H1 (cell line): ENCODE results near the gene PPP2R2D. TPM values are rescaled to one million over a fixed set of nuclear protein-coding genes. Genes with fewer than 3 reads are reported as not detected.

Source experiments
- CTCF ChIA-PET: fragments of 300-600 bp; sonication (Branson Sonifier 250); formaldehyde crosslinking; loops from one replicate; lab custom pipeline; 2021; ENCODE audit not compliant: partially characterized antibody; lab: Charles Lee
- POLR2A ChIA-PET: fragments of 300-600 bp; sonication (Branson Sonifier 250); formaldehyde crosslinking; loops from one replicate; lab custom pipeline; 2021; ENCODE audit warnings: inconsistent platforms; ENCODE audit not compliant: partially characterized antibody; lab: Charles Lee
- DNase-seq, 2 experiments: peaks; one replicate each; pipeline versions ENCODE4 v3.0.0 to v3.0.0-alpha.2; 2010 to 2022; ENCODE audit warnings: low spot score in 2 of 2, low read depth in 1 of 2, mixed read lengths in 1 of 2
- FAIRE-seq: peaks from 2 replicates; lab custom pipeline; 2011; peaks lifted over from hg19 to GRCh38; lab: Jason Lieb, UNC
- H2AFZ ChIP-seq: 2 replicates; pipeline ENCODE4 v1.8.1; 2012; ENCODE audit warnings: low read length, inconsistent platforms
- H2AK5ac ChIP-seq: 2 replicates; pipeline ENCODE4 v1.6.1; 2013; ENCODE audit warnings: low read depth, low read length
- H2BK120ac ChIP-seq: replicated peaks from 2 replicates; pipeline ENCODE3; 2013; ENCODE audit warnings: low read depth, low read length, inconsistent platforms
- H2BK12ac ChIP-seq: 2 replicates; pipeline ENCODE4 v1.6.1; 2013; ENCODE audit warnings: low read depth, low read length
- H2BK15ac ChIP-seq: 2 replicates; pipeline ENCODE4 v1.6.1; 2013; ENCODE audit warnings: low read length
- H2BK20ac ChIP-seq: 2 replicates; pipeline ENCODE4 v1.6.1; 2013; ENCODE audit warnings: low read length
- H2BK5ac ChIP-seq: 2 replicates; pipeline ENCODE4 v1.6.1; 2013; ENCODE audit warnings: low read depth, low read length
- H3K14ac ChIP-seq: 2 replicates; pipeline ENCODE4 v1.6.1; 2013; ENCODE audit warnings: inconsistent platforms; ENCODE audit not compliant: insufficient read length
- H3K18ac ChIP-seq: 2 replicates; pipeline ENCODE4 v1.6.1; 2013; ENCODE audit warnings: low read length; ENCODE audit errors: extremely low read depth
- H3K23ac ChIP-seq: 2 replicates; pipeline ENCODE4 v1.6.1; 2013; ENCODE audit warnings: inconsistent platforms; ENCODE audit not compliant: insufficient read length
- H3K23me2 ChIP-seq: 2 replicates; pipeline ENCODE4 v1.6.1; 2013; ENCODE audit warnings: low read depth, low read length
- H3K27ac ChIP-seq: 2 replicates; pipeline ENCODE4 v1.6.1; 2011; ENCODE audit warnings: low read depth, low read length, inconsistent platforms
- H3K27me3 ChIP-seq, 4 experiments: replicated peaks in 1 of 4; 1 replicate in 1 of 4; 2 replicates in 3 of 4; pipeline versions ENCODE4 v1.6.1 to v1.8.1; 2011 to 2013; ENCODE audit warnings: low read length in 3 of 4, mild to moderate bottlenecking in 3 of 4, inconsistent platforms in 2 of 4, mixed read lengths in 2 of 4, moderate library complexity in 1 of 4; ENCODE audit not compliant: control insufficient read depth in 3 of 4, insufficient read depth in 3 of 4; ENCODE audit errors: extremely low read depth in 1 of 4
- H3K36me3 ChIP-seq, 4 experiments: 2 replicates each; pipeline versions ENCODE4 v1.6.1 to v1.8.1; 2011 to 2013; ENCODE audit warnings: mild to moderate bottlenecking in 4 of 4, low read length in 3 of 4, moderate library complexity in 2 of 4, control low read depth in 1 of 4, inconsistent platforms in 1 of 4; ENCODE audit not compliant: insufficient read depth in 4 of 4, control insufficient read depth in 2 of 4
- H3K4ac ChIP-seq: replicated peaks from 2 replicates; pipeline ENCODE3; 2013; ENCODE audit warnings: low read length, low read depth, mixed read lengths, inconsistent platforms; ENCODE audit not compliant: insufficient read length
- H3K4me1 ChIP-seq, 4 experiments: replicated peaks in 1 of 4; 1 replicate in 1 of 4; 2 replicates in 3 of 4; pipeline versions ENCODE4 v1.6.1 to v1.8.1; 2011 to 2013; ENCODE audit warnings: low read length in 3 of 4, inconsistent platforms in 2 of 4, mixed read lengths in 1 of 4; ENCODE audit not compliant: insufficient read depth in 4 of 4, control insufficient read depth in 3 of 4
- H3K4me2 ChIP-seq, 2 experiments: 2 replicates each; pipeline versions ENCODE4 v1.6.1 to v1.8.1; 2011 to 2013; ENCODE audit warnings: low read depth in 2 of 2, low read length in 2 of 2, control low read depth in 1 of 2, inconsistent platforms in 1 of 2, mild to moderate bottlenecking in 1 of 2; ENCODE audit not compliant: insufficient read depth in 1 of 2
- H3K4me3 ChIP-seq, 4 experiments: fragments of 200-600, 300-600 bp in 1 of 4; sonication (generic), shearing (Covaris generic), sonication (Bioruptor Twin) in 1 of 4; 2 replicates each; pipeline versions ENCODE4 v1.5.1 to v1.8.1; 2011 to 2016; ENCODE audit warnings: low read length in 4 of 4, low read depth in 3 of 4, control low read depth in 2 of 4, inconsistent platforms in 2 of 4, mild to moderate bottlenecking in 2 of 4, mixed read lengths in 1 of 4, moderate library complexity in 1 of 4; ENCODE audit not compliant: insufficient read depth in 2 of 4; ENCODE audit errors: extremely low read depth in 1 of 4
- H3K56ac ChIP-seq: replicated peaks from 2 replicates; pipeline ENCODE3; 2013; ENCODE audit warnings: low read depth, mild to moderate bottlenecking, mixed read lengths, low read length, inconsistent platforms; ENCODE audit not compliant: insufficient read length
- H3K79me1 ChIP-seq: 2 replicates; pipeline ENCODE4 v1.6.1; 2013; ENCODE audit warnings: low read depth, low read length, control low read depth
- H3K79me2 ChIP-seq, 2 experiments: 2 replicates each; pipeline versions ENCODE4 v1.6.1 to v1.8.1; 2012 to 2013; ENCODE audit warnings: low read length in 2 of 2, mild to moderate bottlenecking in 2 of 2, inconsistent platforms in 1 of 2; ENCODE audit not compliant: insufficient read depth in 2 of 2, control insufficient read depth in 1 of 2
- H3K9ac ChIP-seq, 4 experiments: replicated peaks in 1 of 4; 1 replicate in 1 of 4; 2 replicates in 3 of 4; pipeline versions ENCODE4 v1.6.1 to v1.8.1; 2011 to 2013; ENCODE audit warnings: low read depth in 3 of 4, low read length in 3 of 4, control low read depth in 2 of 4, mild to moderate bottlenecking in 2 of 4, moderate library complexity in 2 of 4, inconsistent platforms in 1 of 4; ENCODE audit errors: extremely low read depth in 1 of 4
- H3K9me3 ChIP-seq, 2 experiments: 2 replicates each; pipeline versions ENCODE4 v1.6.1 to v1.8.1; 2012 to 2013; ENCODE audit warnings: mild to moderate bottlenecking in 2 of 2, moderate library complexity in 2 of 2, control low read depth in 1 of 2, inconsistent platforms in 1 of 2, low read depth in 1 of 2, low read length in 1 of 2, mixed read lengths in 1 of 2; ENCODE audit not compliant: insufficient read depth in 2 of 2
- H4K20me1 ChIP-seq, 2 experiments: replicated peaks in 1 of 2; 2 replicates each; pipeline versions ENCODE3 to v1.8.1; 2011 to 2013; ENCODE audit warnings: inconsistent platforms in 2 of 2, low read length in 2 of 2, mild to moderate bottlenecking in 1 of 2; ENCODE audit not compliant: insufficient read depth in 2 of 2, control insufficient read depth in 1 of 2
- H4K5ac ChIP-seq: 2 replicates; pipeline ENCODE4 v1.6.1; 2013; ENCODE audit warnings: low read length, low read depth, mixed read lengths, inconsistent platforms; ENCODE audit not compliant: insufficient read length
- H4K8ac ChIP-seq: 2 replicates; pipeline ENCODE4 v1.8.0; 2013; ENCODE audit warnings: mild to moderate bottlenecking, moderate library complexity, low read length, inconsistent platforms; ENCODE audit not compliant: insufficient read depth; ENCODE audit errors: extremely low read depth
- H4K91ac ChIP-seq: replicated peaks from 2 replicates; pipeline ENCODE3; 2013; ENCODE audit warnings: low read length, mixed read lengths, inconsistent platforms; ENCODE audit not compliant: insufficient read length
- FOSL1 ChIP-seq: IDR thresholded peaks from 2 replicates; pipeline ENCODE4 v1.6.1; 2011; ENCODE audit warnings: mild to moderate bottlenecking, low read depth, low read length, moderate library complexity; ENCODE audit not compliant: insufficient read depth
- GABPA ChIP-seq: IDR thresholded peaks from 2 replicates; pipeline ENCODE4 v1.6.1; 2011; ENCODE audit warnings: mild to moderate bottlenecking, low read length, moderate library complexity, borderline replicate concordance; ENCODE audit not compliant: insufficient read depth
- PHF8 ChIP-seq: fragments of 200-600 bp; sonication (generic); conservative IDR thresholded peaks from 2 replicates; pipeline ENCODE4 v1.7.1; 2012; ENCODE audit warnings: low read depth, mild to moderate bottlenecking, inconsistent platforms, low read length, moderate library complexity
- SP1 ChIP-seq: IDR thresholded peaks from 2 replicates; pipeline ENCODE4 v1.6.1; 2011; ENCODE audit warnings: low read depth, low read length
- TAF7 ChIP-seq: optimal IDR thresholded peaks from 2 replicates; pipeline ENCODE3; 2011; ENCODE audit warnings: low read depth, mild to moderate bottlenecking, inconsistent platforms, low read length, moderate library complexity, borderline replicate concordance
- WGBS, 2 experiments: shearing (Covaris generic) in 1 of 2; methylation state at CpG; one replicate each; pipeline versions ENCODE4 v1.1.6 to v1.1.7; 2013 to 2015; ENCODE audit warnings: low lambda C conversion rate in 2 of 2, mixed read lengths in 2 of 2, inconsistent platforms in 1 of 2, low coverage in 1 of 2, missing lambda C conversion rate in 1 of 2; ENCODE audit not compliant: insufficient replicate concordance in 2 of 2, insufficient coverage in 1 of 2, insufficient read length in 1 of 2; ENCODE audit errors: extremely low coverage in 1 of 2, missing lambda C conversion rate in 1 of 2; 5-methylcytosine and 5-hydroxymethylcytosine counted together
- polyA plus RNA-seq, 7 experiments: library from polyadenylated mRNA; depleted of rRNA in 3 of 7; stranded (reverse) in 5 of 7; unstranded in 2 of 7; fragments of >200 nt in 5 of 7; fragments of 200-250 nt in 2 of 7; gene quantifications; 1 replicate in 5 of 7; 2 replicates in 1 of 7; 4 replicates in 1 of 7; pipeline versions ENCODE4 v1.2.1 to v1.2.3, GENCODE V29; 2011 to 2013; ENCODE audit warnings: missing spikeins in 2 of 7, mixed read lengths in 2 of 7
- total RNA-seq: library from RNA; stranded (reverse); fragmentation: NEBNext Ultra II Directional; extraction: Animal tissue kit (Norgen Biotek cat#: 25700); gene quantifications from 2 replicates; pipeline ENCODE4 v1.2.1, GENCODE V29; 2021
- TF ChIP-seq, protein P1 (sequence below): IDR thresholded peaks from 2 replicates; pipeline ENCODE4 v1.6.1; 2012; ENCODE audit warnings: inconsistent platforms

PPP2R2D gene
- total and polyA plus RNA-seq, 2 of the 8 experiments (the other 6 are each of a cell fraction or from before 2014, with no cell fraction given): 25.4 to 32.8 TPM

- POLR2A ChIA-PET: no interaction called here
- Histone ChIP-seq H3K23ac (no peak overlapping the region), H3K27me3 (no peaks in the 10 kb centered on the region), H3K27ac (no peak overlapping the region), H3K4me3 (no peak overlapping the region), H3K14ac (no peak overlapping the region), H2BK12ac (no peak overlapping the region), H4K20me1 (peaks cover 17 to 20% of the 10 kb centered on the region in 2 experiments), H3K23me2 (no peaks in the 10 kb centered on the region), H4K5ac (no peak overlapping the region), H3K4me1 (peaks cover 4 to 25% (median 10%) of the 10 kb centered on the region in 4 experiments), H3K4me2 (no peak overlapping the region), H3K79me1 (peaks cover 21% of the 10 kb centered on the region), H2AK5ac (no peak overlapping the region), H3K36me3 (no peaks in the 10 kb centered on the region; a peak in 1 of 8 replicates), H3K4ac (no peak overlapping the region), H3K9me3 (no peaks in the 10 kb centered on the region), H3K9ac (no peak overlapping the region), H3K18ac (no peak overlapping the region), H2BK5ac (no peak overlapping the region), H2BK15ac (no peak overlapping the region), H3K79me2 (peaks cover 18 to 90% of the 10 kb centered on the region in 2 experiments), H2AFZ (no peak overlapping the region), H2BK120ac (no peak overlapping the region), H3K56ac (no peak overlapping the region), H2BK20ac (no peak overlapping the region), H4K91ac (no peak overlapping the region), H4K8ac (no peak overlapping the region)
- no peak for FAIRE-seq
- TF ChIP-seq GABPA (no peak), PHF8 (no peak), SP1 (no peak), TAF7 (no peak), FOSL1 (no peak)
- TF ChIP-seq, protein P1, sequence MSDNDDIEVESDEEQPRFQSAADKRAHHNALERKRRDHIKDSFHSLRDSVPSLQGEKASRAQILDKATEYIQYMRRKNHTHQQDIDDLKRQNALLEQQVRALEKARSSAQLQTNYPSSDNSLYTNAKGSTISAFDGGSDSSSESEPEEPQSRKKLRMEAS: peak; percentile 42; the same call in 1 of the 2 replicates
- CTCF ChIA-PET: interaction anchor here (0.7 to 3.8 kb wide), 3 partner anchors 14 to 45 kb away, joined by 3 to 19 read pairs (median 3); no protein-coding TSS in a partner anchor
- 81% methylated on average over 11 of the region's 11 CpGs; no CpG with 5 or more reads in 1 of the 2 experiments for WGBS, 2 experiments
- no peak for DNase-seq
These were observed 22.4 kb downstream of the PPP2R2D start for GRCh38 chr10:131923038-131923756.
